CD4-positive, alpha-beta T cell (primary cell): Measurements from ENCODE around the gene COL6A5. TPM values are rescaled to one million over a fixed set of nuclear protein-coding genes. Genes with fewer than 3 reads are reported as not detected.

Experiments used
- ATAC-seq: fragments of 200-7000 bp; cut with Tn5 transposase; one replicate; pipeline ENCODE4 v1.10.0; 2022; ENCODE audit warnings: mild to moderate bottlenecking; ENCODE audit not compliant: poor library complexity
- CTCF ChIA-PET: fragments of 350-600 bp; sonication (Branson Sonifier 250); formaldehyde crosslinking; loops from one replicate; lab custom pipeline; 2021; ENCODE audit warnings: antibody characterized with exemption, inconsistent platforms; lab: Charles Lee
- POLR2A ChIA-PET: fragments of 350-600 bp; sonication (Branson Sonifier 250); formaldehyde crosslinking; loops from one replicate; lab custom pipeline; 2021; ENCODE audit warnings: antibody characterized with exemption, inconsistent platforms; lab: Charles Lee
- DNase-seq, 14 experiments: peaks; one replicate each; pipeline ENCODE4 v3.0.0-alpha.2; 2013 to 2020; ENCODE audit warnings: mixed read lengths in 2 of 14
- H3K27ac ChIP-seq, 2 donors: one replicate each; pipeline versions ENCODE4 v1.5.1 to v1.7.0; 2013; ENCODE audit warnings: low read length in 2 of 2, low read depth in 1 of 2, mild to moderate bottlenecking in 1 of 2
- H3K27me3 ChIP-seq, 2 experiments: 1 replicate in 1 of 2; 2 replicates in 1 of 2; pipeline versions ENCODE4 v1.6.1 to v1.7.0; 2013; ENCODE audit warnings: low read length in 2 of 2, control low read depth in 1 of 2, mild to moderate bottlenecking in 1 of 2, moderate library complexity in 1 of 2; ENCODE audit not compliant: insufficient read depth in 2 of 2, control insufficient read depth in 1 of 2
- H3K36me3 ChIP-seq: one replicate; pipeline ENCODE4 v1.6.1; 2013; ENCODE audit warnings: low read length, control low read depth; ENCODE audit not compliant: insufficient read depth
- H3K4me1 ChIP-seq: one replicate; pipeline ENCODE4 v1.6.1; 2013; ENCODE audit warnings: low read length, control low read depth; ENCODE audit not compliant: insufficient read depth
- H3K4me3 ChIP-seq: one replicate; pipeline ENCODE4 v1.5.1; 2013; ENCODE audit warnings: mild to moderate bottlenecking, low read length, moderate library complexity
- H3K9me3 ChIP-seq, 2 experiments: 1 replicate in 1 of 2; 2 replicates in 1 of 2; pipeline versions ENCODE4 v1.6.1 to v1.7.0; 2013; ENCODE audit warnings: low read length in 2 of 2, mild to moderate bottlenecking in 2 of 2, control low read depth in 1 of 2, moderate library complexity in 1 of 2; ENCODE audit not compliant: control insufficient read depth in 1 of 2, insufficient read depth in 1 of 2
- H3K27ac Mint-ChIP-seq: one replicate; pipeline ENCODE4 v1.8.0; 2020; ENCODE audit warnings: mixed read lengths
- H3K27me3 Mint-ChIP-seq: one replicate; pipeline ENCODE4 v1.8.0; 2021; ENCODE audit warnings: mixed read lengths
- H3K36me3 Mint-ChIP-seq: one replicate; pipeline ENCODE4 v1.8.0; 2021; ENCODE audit warnings: low read depth, mixed read lengths
- H3K4me1 Mint-ChIP-seq: one replicate; pipeline ENCODE4 v1.8.0; 2021; ENCODE audit warnings: low read depth, mixed read lengths
- H3K4me3 Mint-ChIP-seq: one replicate; pipeline ENCODE4 v1.8.0; 2020; ENCODE audit warnings: mild to moderate bottlenecking, mixed read lengths
- H3K9me3 Mint-ChIP-seq: one replicate; pipeline ENCODE4 v1.8.0; 2020; ENCODE audit warnings: mixed read lengths
- CTCF ChIP-seq: fragments of 200-600 bp; IDR thresholded peaks from one replicate; pipeline ENCODE4 v1.8.0; 2022; ENCODE audit warnings: antibody characterized with exemption, mild to moderate bottlenecking
- intact Hi-C, 2 experiments: fragments of 100-400 bp; cut with DNase I in 1 of 2; cut with micrococcal nuclease in 1 of 2; formaldehyde crosslinking; loops; one replicate each; pipeline versions ENCODE4 v1.15.1 to v1.9.0; 2023 to 2025; cut with DNase I, micrococcal nuclease
- total RNA-seq, 174 experiments: library from RNA in 2 of 174; stranded (reverse) in 2 of 174; gene quantifications; one replicate each; pipeline ENCODE4 v1.2.3 and lab custom pipeline; 2021 to 2026

COL6A5 gene
- total RNA-seq, 2 experiments from 2014 or later = not detected

- no peaks in the 10 kb centered on the region for H3K36me3 Mint-ChIP-seq
Measured at GRCh38 chr3:130310109-130310508, 35.4 kb upstream of the COL6A5 start.

DNA sequence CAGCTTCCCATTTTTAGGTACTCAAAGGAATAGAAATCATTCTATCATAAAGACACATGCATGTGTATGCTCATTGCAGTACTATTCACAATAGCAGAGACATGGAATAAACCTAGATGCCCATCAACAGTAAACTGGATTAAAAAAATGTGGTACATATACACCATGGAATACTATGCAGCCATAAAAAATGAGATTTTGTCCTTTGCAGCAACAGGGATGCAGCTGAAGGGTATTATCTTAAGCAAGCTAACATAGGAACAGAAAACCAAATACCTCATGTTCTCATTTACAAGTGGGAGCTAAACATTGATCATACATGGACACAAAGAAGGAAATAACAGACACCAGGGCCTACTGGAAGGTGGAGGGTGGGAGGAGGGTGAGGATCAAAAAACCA lies 33.1 kb upstream of the COL6A5 start:
- ChIA-PET CTCF (no interaction called here), POLR2A (no interaction called here)

More at GRCh38 chr3:130310109-130310508, 35.4 kb upstream of the COL6A5 start:
- no peak for DNase-seq
- H3K27ac Mint-ChIP-seq = no peak overlapping the region
- no peaks in the 10 kb centered on the region for H3K36me3 ChIP-seq
- H3K27me3 Mint-ChIP-seq = peaks cover 51% of the 10 kb centered on the region
- intact Hi-C loops = no loop called here
- no peaks in the 10 kb centered on the region for H3K9me3 Mint-ChIP-seq
- no peak overlapping the region for H3K4me3 Mint-ChIP-seq
- H3K4me1 Mint-ChIP-seq = no peaks in the 10 kb centered on the region
- peaks cover 3 to 17% of the 10 kb centered on the region in 2 experiments for H3K27me3 ChIP-seq
- POLR2A ChIA-PET = no interaction called here
- no peak overlapping the region for H3K27ac ChIP-seq
- H3K4me1 ChIP-seq = no peaks in the 10 kb centered on the region
- CTCF ChIA-PET = no interaction called here
- H3K4me3 ChIP-seq = no peak overlapping the region
- H3K9me3 ChIP-seq = peaks cover 0 to 5% of the 10 kb centered on the region in 2 experiments
- ATAC-seq = no peak
- TF ChIP-seq CTCF = no peak

DNA sequence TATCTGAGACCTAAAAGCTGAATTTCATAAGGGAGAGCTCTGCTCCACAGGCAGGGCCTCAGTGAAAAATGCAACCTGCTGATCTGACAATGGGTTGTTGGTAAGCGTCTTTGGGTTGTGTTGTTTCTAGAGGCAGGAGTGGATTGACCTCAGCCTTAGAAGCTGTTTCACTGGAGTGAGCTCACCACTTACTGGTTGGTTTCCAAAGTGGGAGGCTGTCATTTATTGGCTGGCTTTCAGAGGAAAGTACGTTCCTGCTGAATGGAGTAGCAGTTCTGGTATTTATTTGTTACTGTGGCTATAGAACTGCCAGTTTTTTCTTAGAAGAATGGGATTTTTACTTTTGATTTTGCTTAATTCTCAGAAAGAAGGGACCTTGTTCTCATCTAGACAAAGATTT lies 29.3 kb upstream of the COL6A5 start:
- Histone ChIP-seq H3K4me1 (no peaks in the 10 kb centered on the region), H3K36me3 (no peaks in the 10 kb centered on the region), H3K4me3 (no peak overlapping the region), H3K27ac (no peak overlapping the region), H3K27me3 (peaks cover 0 to 5% of the 10 kb centered on the region in 2 experiments), H3K9me3 (peaks cover 0 to 5% of the 10 kb centered on the region in 2 experiments)
- H3K4me1 Mint-ChIP-seq = no peaks in the 10 kb centered on the region
- ChIA-PET CTCF (no interaction called here), POLR2A (no interaction called here)
- no peak for DNase-seq
- no peaks in the 10 kb centered on the region for H3K9me3 Mint-ChIP-seq
- peaks cover 25% of the 10 kb centered on the region for H3K27me3 Mint-ChIP-seq
- ATAC-seq = no peak
- no peak overlapping the region for H3K27ac Mint-ChIP-seq
- no peak overlapping the region for H3K4me3 Mint-ChIP-seq
- H3K36me3 Mint-ChIP-seq = no peaks in the 10 kb centered on the region
- intact Hi-C loops = no loop called here
- no peak for TF ChIP-seq CTCF

More for the DNA sequence above, 33.1 kb upstream of the COL6A5 start:
- H3K27ac Mint-ChIP-seq = no peak overlapping the region
- intact Hi-C loops = no loop called here
- no peaks in the 10 kb centered on the region for H3K9me3 Mint-ChIP-seq
- no peaks in the 10 kb centered on the region for H3K4me1 ChIP-seq
- H3K36me3 Mint-ChIP-seq = no peaks in the 10 kb centered on the region
- no peak for TF ChIP-seq CTCF
- no peak overlapping the region for H3K4me3 ChIP-seq
- H3K4me3 Mint-ChIP-seq = no peak overlapping the region
- peaks cover 36% of the 10 kb centered on the region for H3K27me3 Mint-ChIP-seq
- peaks cover 3 to 13% of the 10 kb centered on the region in 2 experiments for H3K27me3 ChIP-seq
- H3K27ac ChIP-seq = no peak overlapping the region
- DNase-seq (no peak), ATAC-seq (no peak)
- H3K36me3 ChIP-seq = no peaks in the 10 kb centered on the region
- H3K9me3 ChIP-seq = peaks cover 0 to 5% of the 10 kb centered on the region in 2 experiments
- H3K4me1 Mint-ChIP-seq = no peaks in the 10 kb centered on the region
